ENCODE data around the gene PTP4A1.
"Not testable (repeated sequence)": the region's sequence is repeated elsewhere in the genome, so short reads cannot be mapped to it uniquely, and the experiment has no call there.

Gene PTP4A1

DNA sequence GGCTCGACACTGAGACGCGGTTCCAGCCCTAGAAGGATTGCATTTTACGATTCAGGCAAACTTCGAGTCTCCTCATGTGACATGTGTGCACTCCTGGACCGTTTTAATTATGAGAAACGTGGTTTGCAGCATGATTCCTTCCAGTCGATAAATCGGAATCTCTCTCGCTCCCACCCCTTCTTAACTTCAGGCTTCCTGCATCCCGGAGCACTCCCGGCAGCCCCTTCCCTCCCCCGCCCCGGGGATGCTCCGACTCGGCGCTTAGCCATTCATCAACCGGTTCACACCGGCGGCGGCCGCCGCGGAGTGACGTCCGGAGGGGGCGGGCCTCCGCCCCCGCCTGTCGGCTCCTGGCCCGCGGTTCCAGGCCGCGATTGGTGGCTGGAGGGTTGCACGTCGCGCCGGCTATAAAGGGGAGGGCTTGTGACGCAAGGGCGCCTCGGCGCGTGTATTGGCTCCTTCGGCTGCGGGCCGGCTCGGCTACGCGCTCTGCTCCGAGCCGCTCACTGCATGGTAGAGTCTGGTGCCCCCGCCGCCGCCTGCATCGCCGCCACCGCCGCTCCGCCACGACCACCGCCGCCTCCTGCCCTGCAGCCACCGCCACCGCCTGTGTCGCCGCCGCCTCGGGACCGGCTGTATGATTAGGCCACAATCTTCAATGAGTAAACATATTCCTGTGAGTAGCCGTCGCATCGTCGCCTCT lies at the start of gene PTP4A1, which contains the start of gene LOC128125822:
TSS of gene PTP4A1 (plus strand) at position 437 of the 703 bp plus-strand sequence. CDS start 4,401 bp downstream, outside the sequence.
TSS of gene LOC128125822 (plus strand) at position 437 of the 703 bp plus-strand sequence.
- Histone ChIP-seq H3K27me3 (ENCODE audit: insufficient read depth, low read length) (no peaks in the 10 kb centered on the region), H3K79me2 (ENCODE audit: control insufficient read depth, insufficient read depth, low read length, unreplicated experiment) (peaks cover 47% of the 10 kb centered on the region), H3K4me1 (ENCODE audit: control insufficient read depth, insufficient read depth, low read length, unreplicated experiment) (peaks cover 13% of the 10 kb centered on the region), H2AFZ (ENCODE audit: low read length, unreplicated experiment) (peak within 1 kb of the TSS; percentile 66), H3K4me3 (ENCODE audit: low read depth, low read length) (peak within 1 kb of the TSS; percentile 81), H3K36me3 (ENCODE audit: insufficient read depth, low read length) (peaks cover 14% of the 10 kb centered on the region), H3K27ac (ENCODE audit: low read depth, low read length) (peak within 1 kb of the TSS; percentile 99)

DNA sequence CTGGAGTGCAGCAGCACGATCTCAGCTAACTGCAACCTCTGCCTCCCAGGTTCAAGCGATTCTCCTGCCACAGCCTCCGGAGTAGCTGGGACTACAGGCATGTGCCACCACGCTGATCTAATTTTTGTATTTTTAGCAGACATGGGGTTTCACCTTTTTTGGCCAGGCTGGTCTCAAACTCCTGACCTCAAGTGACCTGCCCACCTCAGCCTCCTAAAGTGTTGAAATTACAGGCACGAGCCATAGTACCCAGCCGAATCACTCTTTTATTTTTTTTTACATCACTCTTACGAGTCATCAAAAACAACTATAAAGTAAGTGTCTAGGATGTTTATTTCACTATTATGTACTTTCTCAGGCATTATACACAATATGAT lies 49.4 kb upstream of the PTP4A1 start:
- H3K27ac ChIP-seq (ENCODE audit: low read depth, low read length); H2AFZ ChIP-seq (ENCODE audit: low read length, unreplicated experiment): not testable (repeated sequence)

GRCh38 chr6:63523630-63524029 lies 48.6 kb upstream of the PTP4A1 start:
- no peaks in the 10 kb centered on the region for H3K79me2 ChIP-seq (ENCODE audit: control insufficient read depth, insufficient read depth, low read length, unreplicated experiment)
- peaks cover 19% of the 10 kb centered on the region for H3K4me1 ChIP-seq (ENCODE audit: control insufficient read depth, insufficient read depth, low read length, unreplicated experiment)
- no peak overlapping the region for H3K4me3 ChIP-seq (ENCODE audit: low read depth, low read length)
- no peak overlapping the region for H2AFZ ChIP-seq (ENCODE audit: low read length, unreplicated experiment)
- H3K27me3 ChIP-seq (ENCODE audit: insufficient read depth, low read length), result no peaks in the 10 kb centered on the region
- H3K36me3 ChIP-seq (ENCODE audit: insufficient read depth, low read length), result no peaks in the 10 kb centered on the region
- no peak overlapping the region for H3K27ac ChIP-seq (ENCODE audit: low read depth, low read length)

More for the DNA sequence above, 49.4 kb upstream of the PTP4A1 start:
- H3K4me1 ChIP-seq (ENCODE audit: control insufficient read depth, insufficient read depth, low read length, unreplicated experiment), result peaks cover 12% of the 10 kb centered on the region
- H3K27me3 ChIP-seq (ENCODE audit: insufficient read depth, low read length); H3K79me2 ChIP-seq (ENCODE audit: control insufficient read depth, insufficient read depth, low read length, unreplicated experiment); H3K36me3 ChIP-seq (ENCODE audit: insufficient read depth, low read length); H3K4me3 ChIP-seq (ENCODE audit: low read depth, low read length): not testable (repeated sequence)

- no peak overlapping the region for H3K4me3 ChIP-seq (ENCODE audit: low read depth, low read length)
- H2AFZ ChIP-seq (ENCODE audit: low read length, unreplicated experiment), result no peak overlapping the region
- no peaks in the 10 kb centered on the region for H3K79me2 ChIP-seq (ENCODE audit: control insufficient read depth, insufficient read depth, low read length, unreplicated experiment)
- H3K36me3 ChIP-seq (ENCODE audit: insufficient read depth, low read length), result no peaks in the 10 kb centered on the region
- H3K27me3 ChIP-seq (ENCODE audit: insufficient read depth, low read length), result no peaks in the 10 kb centered on the region
- H3K4me1 ChIP-seq (ENCODE audit: control insufficient read depth, insufficient read depth, low read length, unreplicated experiment), result peaks cover 19% of the 10 kb centered on the region
- H3K27ac ChIP-seq (ENCODE audit: low read depth, low read length), result no peak overlapping the region
Measured at GRCh38 chr6:63525186-63525878, 46.9 kb upstream of the PTP4A1 start.

DNA sequence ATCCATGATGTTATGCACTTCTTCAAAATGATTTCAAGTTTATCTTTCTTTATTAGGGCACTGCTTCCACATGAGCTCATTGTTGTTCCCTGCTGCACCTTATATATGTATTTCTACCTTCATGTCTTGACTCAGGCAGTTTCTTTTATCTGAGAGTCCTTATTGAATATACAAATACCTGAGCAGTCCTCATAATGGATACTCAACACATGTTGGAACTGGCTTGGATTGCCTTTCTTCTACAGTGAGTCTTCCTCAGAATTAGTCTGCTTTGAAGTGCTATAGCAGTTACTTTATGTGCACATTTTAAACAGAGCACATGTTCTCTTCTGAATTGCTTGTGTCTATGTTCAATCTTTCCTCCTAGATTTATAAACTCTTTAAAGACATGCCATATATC lies 45.3 kb upstream of the PTP4A1 start:
- Histone ChIP-seq H3K4me1 (ENCODE audit: control insufficient read depth, insufficient read depth, low read length, unreplicated experiment) (peaks cover 19% of the 10 kb centered on the region), H3K36me3 (ENCODE audit: insufficient read depth, low read length) (no peaks in the 10 kb centered on the region), H3K27me3 (ENCODE audit: insufficient read depth, low read length) (no peaks in the 10 kb centered on the region), H3K79me2 (ENCODE audit: control insufficient read depth, insufficient read depth, low read length, unreplicated experiment) (no peaks in the 10 kb centered on the region), H3K27ac (ENCODE audit: low read depth, low read length) (peak overlapping the region; percentile 88), H3K4me3 (ENCODE audit: low read depth, low read length) (no peak overlapping the region), H2AFZ (ENCODE audit: low read length, unreplicated experiment) (no peak overlapping the region)

DNA sequence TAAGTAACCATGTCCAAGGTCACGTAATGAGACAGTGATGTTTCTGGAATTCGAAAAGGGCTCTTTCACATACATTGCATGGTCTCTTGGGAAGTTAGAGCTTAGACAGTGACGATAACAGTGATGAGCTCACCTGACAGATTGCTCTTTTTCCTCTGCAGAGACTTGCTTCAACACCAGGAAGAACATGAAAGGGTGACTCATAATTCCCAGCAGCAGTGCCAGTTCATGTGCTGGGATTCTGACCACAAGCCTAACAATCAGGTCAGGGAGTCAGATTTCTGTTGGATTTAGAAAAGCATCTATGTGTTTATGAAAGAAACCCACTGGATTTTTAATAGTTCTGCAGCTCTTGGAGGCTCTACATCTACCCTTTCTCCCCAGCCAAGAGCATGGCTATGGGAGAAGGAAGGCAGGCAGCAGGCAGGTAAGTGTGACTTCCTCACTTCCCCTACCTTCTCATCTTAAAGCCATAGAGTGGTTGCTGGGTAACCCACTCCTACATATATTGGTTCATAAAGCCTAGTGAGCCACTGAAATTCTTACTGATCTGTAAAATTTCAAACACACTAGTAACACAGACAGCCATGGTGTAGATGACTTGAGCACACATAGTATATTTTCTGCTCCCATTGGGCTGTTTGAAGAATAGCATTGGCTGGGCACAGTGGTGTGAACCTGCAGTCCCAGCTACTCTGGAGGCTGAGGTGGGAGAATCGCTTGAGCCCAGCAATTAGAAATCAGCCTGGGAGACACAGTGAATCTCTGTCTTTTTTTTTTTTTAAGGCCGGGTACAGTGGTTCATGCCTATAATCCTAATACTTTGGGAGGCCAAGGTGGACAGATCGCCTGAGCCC lies 44.4 kb upstream of the PTP4A1 start:
- Histone ChIP-seq H3K27ac (ENCODE audit: low read depth, low read length) (peak overlapping the region; percentile 88), H3K4me3 (ENCODE audit: low read depth, low read length) (peak overlapping the region; percentile 6; the same call in 1 of the 2 replicates), H3K4me1 (ENCODE audit: control insufficient read depth, insufficient read depth, low read length, unreplicated experiment) (peaks cover 19% of the 10 kb centered on the region), H3K36me3 (ENCODE audit: insufficient read depth, low read length) (no peaks in the 10 kb centered on the region), H3K79me2 (ENCODE audit: control insufficient read depth, insufficient read depth, low read length, unreplicated experiment) (no peaks in the 10 kb centered on the region), H2AFZ (ENCODE audit: low read length, unreplicated experiment) (no peak overlapping the region), H3K27me3 (ENCODE audit: insufficient read depth, low read length) (no peaks in the 10 kb centered on the region)

DNA sequence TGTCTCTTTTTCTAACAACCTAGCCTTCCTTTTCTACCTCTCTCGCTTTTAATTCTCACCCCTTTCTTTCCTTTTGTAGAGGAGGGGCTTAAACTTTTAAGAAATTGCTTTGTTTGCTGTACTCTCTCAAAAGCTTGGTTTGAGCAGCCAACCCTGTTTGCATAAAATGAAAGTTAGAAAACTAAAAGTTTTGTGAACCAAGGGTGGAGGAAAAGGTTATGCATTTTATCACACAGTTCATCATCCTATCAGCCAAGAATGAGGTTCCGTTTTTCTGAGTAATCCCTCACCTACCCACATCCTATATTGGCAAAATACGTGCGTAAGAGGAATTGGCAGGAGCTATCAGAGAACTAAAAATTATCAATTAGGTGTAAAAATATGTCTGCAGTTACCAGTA lies 42.8 kb upstream of the PTP4A1 start:
- Histone ChIP-seq H3K4me3 (ENCODE audit: low read depth, low read length) (peak overlapping the region; percentile 37; the same call in 1 of the 2 replicates), H3K79me2 (ENCODE audit: control insufficient read depth, insufficient read depth, low read length, unreplicated experiment) (no peaks in the 10 kb centered on the region), H2AFZ (ENCODE audit: low read length, unreplicated experiment) (no peak overlapping the region), H3K36me3 (ENCODE audit: insufficient read depth, low read length) (no peaks in the 10 kb centered on the region), H3K4me1 (ENCODE audit: control insufficient read depth, insufficient read depth, low read length, unreplicated experiment) (peaks cover 19% of the 10 kb centered on the region), H3K27ac (ENCODE audit: low read depth, low read length) (peak overlapping the region; percentile 22), H3K27me3 (ENCODE audit: insufficient read depth, low read length) (no peaks in the 10 kb centered on the region)

GRCh38 chr6:63530182-63530581 lies 42.1 kb upstream of the PTP4A1 start:
- no peaks in the 10 kb centered on the region for H3K36me3 ChIP-seq (ENCODE audit: insufficient read depth, low read length)
- no peaks in the 10 kb centered on the region for H3K79me2 ChIP-seq (ENCODE audit: control insufficient read depth, insufficient read depth, low read length, unreplicated experiment)
- 0 out of 2 replicates have a peak overlapping the region, but pooled peaks have one; percentile 8 for H3K27ac ChIP-seq (ENCODE audit: low read depth, low read length)
- no peak overlapping the region for H2AFZ ChIP-seq (ENCODE audit: low read length, unreplicated experiment)
- no peaks in the 10 kb centered on the region for H3K27me3 ChIP-seq (ENCODE audit: insufficient read depth, low read length)
- H3K4me3 ChIP-seq (ENCODE audit: low read depth, low read length), result no peak overlapping the region
- peaks cover 19% of the 10 kb centered on the region for H3K4me1 ChIP-seq (ENCODE audit: control insufficient read depth, insufficient read depth, low read length, unreplicated experiment)

- no peak overlapping the region for H3K27ac ChIP-seq (ENCODE audit: low read depth, low read length)
- no peaks in the 10 kb centered on the region for H3K36me3 ChIP-seq (ENCODE audit: insufficient read depth, low read length)
- peaks cover 19% of the 10 kb centered on the region for H3K4me1 ChIP-seq (ENCODE audit: control insufficient read depth, insufficient read depth, low read length, unreplicated experiment)
- H3K79me2 ChIP-seq (ENCODE audit: control insufficient read depth, insufficient read depth, low read length, unreplicated experiment), result no peaks in the 10 kb centered on the region
- no peak overlapping the region for H2AFZ ChIP-seq (ENCODE audit: low read length, unreplicated experiment)
- H3K4me3 ChIP-seq (ENCODE audit: low read depth, low read length), result no peak overlapping the region
- no peaks in the 10 kb centered on the region for H3K27me3 ChIP-seq (ENCODE audit: insufficient read depth, low read length)
Measured at GRCh38 chr6:63530991-63531390, 41.3 kb upstream of the PTP4A1 start.

DNA sequence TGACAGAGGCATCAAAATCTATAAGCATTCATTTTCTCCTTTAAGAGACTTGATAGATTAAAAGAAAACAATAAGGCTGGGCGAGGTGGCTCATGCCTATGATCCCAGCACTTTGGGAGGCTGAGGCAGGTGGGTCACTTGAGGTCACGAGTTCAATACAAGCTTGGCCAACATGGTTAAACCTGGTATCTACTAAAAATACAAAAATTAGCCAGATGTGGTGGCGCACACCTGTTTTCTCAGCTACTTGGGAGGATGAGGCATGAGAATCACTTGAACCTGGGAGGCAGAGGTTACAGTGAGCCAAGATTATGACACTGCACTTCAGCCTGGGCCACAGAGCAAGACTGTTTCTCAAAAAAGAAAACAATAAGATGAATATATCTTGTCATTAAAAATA lies 39.3 kb upstream of the PTP4A1 start:
- H3K36me3 ChIP-seq (ENCODE audit: insufficient read depth, low read length), result no peaks in the 10 kb centered on the region
- no peak overlapping the region for H3K4me3 ChIP-seq (ENCODE audit: low read depth, low read length)
- H3K4me1 ChIP-seq (ENCODE audit: control insufficient read depth, insufficient read depth, low read length, unreplicated experiment), result peaks cover 16% of the 10 kb centered on the region
- H2AFZ ChIP-seq (ENCODE audit: low read length, unreplicated experiment), result no peak overlapping the region
- H3K79me2 ChIP-seq (ENCODE audit: control insufficient read depth, insufficient read depth, low read length, unreplicated experiment), result no peaks in the 10 kb centered on the region
- no peak overlapping the region for H3K27ac ChIP-seq (ENCODE audit: low read depth, low read length)
- H3K27me3 ChIP-seq (ENCODE audit: insufficient read depth, low read length), result no peaks in the 10 kb centered on the region
